Myocyte (in vitro differentiated cells): Measurements from ENCODE around the gene MXRA5. TPM values are rescaled to one million over a fixed set of nuclear protein-coding genes. Genes with fewer than 3 reads are reported as not detected.
A peak's percentile ranks its signal among the peaks of the same experiment; 100 is the strongest.
"Not testable (repeated sequence)": the region's sequence is repeated elsewhere in the genome, so short reads cannot be mapped to it uniquely, and the experiment has no call there.

Experiments
- DNase-seq: peaks from one replicate; pipeline ENCODE4 v3.0.0-alpha.2; 2012; ENCODE audit warnings: low read depth
- polyA plus RNA-seq: library from polyadenylated mRNA; unstranded; fragments of >200 nt; gene quantifications from one replicate; pipeline ENCODE4 v1.2.1, GENCODE V29; 2012; ENCODE audit warnings: missing spikeins
- total RNA-seq: library from RNA; depleted of rRNA; stranded (reverse); fragments of >200 nt; gene quantifications from 2 replicates; pipeline ENCODE4 v1.2.3, GENCODE V29; 2014

The MXRA5 gene
- 17.2 and 28.0 TPM in 2 replicates for total RNA-seq
- 115 TPM for polyA plus RNA-seq

- DNase-seq: peak; percentile 16
Measured at GRCh38 chrX:3346501-3347259, at the start of gene MXRA5. Gene MXRA5 (minus strand): TSS chrX:3346652. CDS start chrX:3343833, 2,819 bp downstream.

- no peak for DNase-seq
Measured at GRCh38 chrX:3393581-3394111, 47.2 kb upstream of the MXRA5 start.

- no peak for DNase-seq
Measured at GRCh38 chrX:3393178-3393577, 46.7 kb upstream of the MXRA5 start.

GRCh38 chrX:3388457-3388856, 42.0 kb upstream of the MXRA5 start:
- no peak for DNase-seq

GRCh38 chrX:3384327-3384726, 37.9 kb upstream of the MXRA5 start:
- DNase-seq: no peak

- no peak for DNase-seq
Measured at GRCh38 chrX:3380603-3381002, 34.2 kb upstream of the MXRA5 start.

GRCh38 chrX:3379111-3379510, 32.7 kb upstream of the MXRA5 start:
- no peak for DNase-seq

- no peak for DNase-seq
Measured at GRCh38 chrX:3378156-3378555, 31.7 kb upstream of the MXRA5 start.

- DNase-seq: no peak
Measured at GRCh38 chrX:3377560-3377959, 31.1 kb upstream of the MXRA5 start.

- DNase-seq: not testable (repeated sequence)
Measured at GRCh38 chrX:3375878-3376508, 29.5 kb upstream of the MXRA5 start.

GRCh38 chrX:3374108-3374800, 27.8 kb upstream of the MXRA5 start:
- DNase-seq: no peak

- DNase-seq: no peak
Measured at GRCh38 chrX:3371163-3371562, 24.7 kb upstream of the MXRA5 start.

GRCh38 chrX:3370656-3371055, 24.2 kb upstream of the MXRA5 start:
- no peak for DNase-seq

- DNase-seq: no peak
Measured at GRCh38 chrX:3362956-3363355, 16.5 kb upstream of the MXRA5 start.

GRCh38 chrX:3360881-3361280, 14.4 kb upstream of the MXRA5 start:
- no peak for DNase-seq

- DNase-seq: not testable (repeated sequence)
Measured at GRCh38 chrX:3352741-3353140, 6.3 kb upstream of the MXRA5 start.

- no peak for DNase-seq
Measured at GRCh38 chrX:3351276-3351675, 4.8 kb upstream of the MXRA5 start.

GRCh38 chrX:3348191-3348590, 1.7 kb upstream of the MXRA5 start:
- no peak for DNase-seq

GRCh38 chrX:3345281-3346191, 916 bp downstream of the MXRA5 start:
- peak; percentile 53 for DNase-seq

- not testable (repeated sequence) for DNase-seq
Measured at GRCh38 chrX:3343569-3343968, 2.9 kb downstream of the MXRA5 start.

- DNase-seq: no peak
Measured at GRCh38 chrX:3340016-3340415, 6.4 kb downstream of the MXRA5 start.
